Fibroblast of lung (primary cell): ENCODE data around the gene LRIT1.

Experiments
- CTCF ChIP-seq, 2 donors: IDR thresholded peaks in 1 of 2; conservative IDR thresholded peaks in 1 of 2; 1 replicate in 1 of 2; 2 replicates in 1 of 2; pipeline ENCODE4 v1.5.1; 2011 to 2012; ENCODE audit warnings: low read length in 2 of 2, control low read depth in 1 of 2, inconsistent platforms in 1 of 2, low read depth in 1 of 2, mild to moderate bottlenecking in 1 of 2
- EZH2 ChIP-seq: IDR thresholded peaks from 2 replicates; pipeline ENCODE4 v1.5.1; 2012; ENCODE audit warnings: low read length, control low read depth, mild to moderate bottlenecking; ENCODE audit errors: missing control alignments

- no peak for TF ChIP-seq CTCF (conservative IDR thresholded peaks at IDR 0.05 in 1 of 2, IDR thresholded peaks at IDR 0.05 in 1 of 2; ENCODE audit: low read depth in 1 of 2, low read length in 2 of 2)
- TF ChIP-seq EZH2 = no peak
Measured at GRCh38 chr10:84289521-84290200, 48.3 kb upstream of the LRIT1 start.
